GM23338 (cell line): ENCODE measurements around the gene TSPAN32. TPM values are rescaled to one million over a fixed set of nuclear protein-coding genes. Genes with fewer than 3 reads are reported as not detected.
"Not testable (repeated sequence)": the region's sequence is repeated elsewhere in the genome, so short reads cannot be mapped to it uniquely, and the experiment has no call there.

Experiments
- ATAC-seq: fragments of 200-7000 bp; cut with Tn5 transposase; 3 replicates; pipeline ENCODE4 v1.9.1; 2020
- DNase-seq: peaks from one replicate; pipeline ENCODE4 v3.0.0-alpha.2; 2015; ENCODE audit warnings: low spot score
- H2AFZ ChIP-seq: fragments of 200-600 bp; sonication (generic); 2 replicates; pipeline ENCODE4 v1.8.0; 2016; ENCODE audit warnings: antibody characterized with exemption, mild to moderate bottlenecking, moderate library complexity
- H3F3A ChIP-seq: fragments of 200-600 bp; sonication (generic); replicated peaks from 2 replicates; pipeline ENCODE4 v1.8.0; 2017; ENCODE audit warnings: antibody characterized with exemption, mixed run types, low read depth
- H3K27ac ChIP-seq: fragments of 200-600 bp; sonication (generic); 2 replicates; pipeline ENCODE4 v1.6.1; 2016; ENCODE audit warnings: low read depth
- H3K27me3 ChIP-seq: fragments of 200-600 bp; sonication (generic); 2 replicates; pipeline ENCODE4 v1.8.0; 2016; ENCODE audit warnings: mild to moderate bottlenecking, mixed run types, moderate library complexity; ENCODE audit not compliant: insufficient read depth
- H3K36me3 ChIP-seq: fragments of 200-600 bp; sonication (generic); 2 replicates; pipeline ENCODE4 v1.8.0; 2016; ENCODE audit warnings: mild to moderate bottlenecking; ENCODE audit not compliant: insufficient read depth
- H3K4me1 ChIP-seq: fragments of 200-600 bp; sonication (generic); 2 replicates; pipeline ENCODE4 v1.8.0; 2016; ENCODE audit warnings: mild to moderate bottlenecking, moderate library complexity; ENCODE audit not compliant: insufficient read depth
- H3K4me2 ChIP-seq: fragments of 200-600 bp; sonication (generic); 2 replicates; pipeline ENCODE4 v1.7.1; 2017; ENCODE audit warnings: mixed run types
- H3K4me3 ChIP-seq: fragments of 200-600 bp; sonication (generic); 2 replicates; pipeline ENCODE4 v1.6.1; 2016; ENCODE audit warnings: mixed run types
- H3K79me2 ChIP-seq: fragments of 200-600 bp; sonication (generic); replicated peaks from 2 replicates; pipeline ENCODE4 v1.8.0; 2017; ENCODE audit warnings: mild to moderate bottlenecking; ENCODE audit not compliant: insufficient read depth
- H3K9me2 ChIP-seq: fragments of 200-600 bp; sonication (generic); 2 replicates; pipeline ENCODE4 v1.8.0; 2017; ENCODE audit not compliant: insufficient read depth
- H4K20me1 ChIP-seq: fragments of 200-600 bp; sonication (generic); replicated peaks from 2 replicates; pipeline ENCODE4 v1.8.0; 2017; ENCODE audit warnings: mild to moderate bottlenecking; ENCODE audit not compliant: insufficient read depth
- H3K27ac Mint-ChIP-seq: 2 replicates; pipeline ENCODE4 v1.8.0; 2020; ENCODE audit warnings: inconsistent platforms, mild to moderate bottlenecking, moderate library complexity, mixed read lengths
- H3K27me3 Mint-ChIP-seq: 3 replicates; pipeline ENCODE4 v1.8.0; 2022; ENCODE audit warnings: low read depth, mild to moderate bottlenecking, moderate library complexity, mixed read lengths, inconsistent platforms; ENCODE audit not compliant: insufficient read depth, poor library complexity
- H3K36me3 Mint-ChIP-seq: 3 replicates; pipeline ENCODE4 v1.8.0; 2021; ENCODE audit warnings: low read depth, mild to moderate bottlenecking, inconsistent platforms, moderate library complexity, mixed read lengths
- H3K4me1 Mint-ChIP-seq: 3 replicates; pipeline ENCODE4 v1.8.0; 2020; ENCODE audit warnings: mild to moderate bottlenecking, inconsistent platforms, mixed read lengths
- H3K4me3 Mint-ChIP-seq: 3 replicates; pipeline ENCODE4 v1.8.0; 2021; ENCODE audit warnings: moderate library complexity, mild to moderate bottlenecking, inconsistent platforms, mixed read lengths
- H3K9me3 Mint-ChIP-seq: 3 replicates; pipeline ENCODE4 v1.8.0; 2020; ENCODE audit warnings: moderate library complexity, mild to moderate bottlenecking, inconsistent platforms, mixed read lengths
- CTCF ChIP-seq, 2 experiments: fragments of 200-600 bp in 1 of 2; sonication (generic) in 1 of 2; conservative IDR thresholded peaks; 2 replicates each; pipeline versions ENCODE4 v1.5.1 to v1.6.1; 2016 to 2017; ENCODE audit warnings: antibody characterized with exemption in 2 of 2, low read depth in 2 of 2, mild to moderate bottlenecking in 2 of 2, moderate library complexity in 1 of 2
- EZH2phosphoT487 ChIP-seq: fragments of 200-600 bp; sonication (generic); IDR thresholded peaks from one replicate; pipeline ENCODE4 v1.8.1; 2018; ENCODE audit warnings: antibody characterized with exemption; ENCODE audit not compliant: unreplicated experiment
- JUNB ChIP-seq: IDR thresholded peaks from one replicate; pipeline ENCODE4 v1.6.1; 2016; ENCODE audit warnings: antibody characterized with exemption; ENCODE audit not compliant: unreplicated experiment
- POLR2AphosphoS5 ChIP-seq: IDR thresholded peaks from 2 replicates; pipeline ENCODE4 v1.6.1; 2016; ENCODE audit warnings: antibody characterized with exemption, low read depth
- REST ChIP-seq: IDR thresholded peaks from one replicate; pipeline ENCODE4 v1.6.1; 2018; ENCODE audit warnings: antibody characterized with exemption; ENCODE audit not compliant: unreplicated experiment
- ZNF114 ChIP-seq: fragments of 250-450 bp; sonication (Bioruptor Pico); IDR thresholded peaks from 2 replicates; pipeline ENCODE4 v1.5.0; 2020; ENCODE audit warnings: mild to moderate bottlenecking, moderate library complexity
- polyA plus RNA-seq: library from polyadenylated mRNA; unstranded; fragments of >200 nt; fragmentation: Nextera tagmentation; extraction: Ambion mirVana; gene quantifications from 2 replicates; pipeline ENCODE4 v1.2.1, GENCODE V29; 2016
- total RNA-seq: library from RNA; depleted of rRNA; stranded (reverse); fragments of >200 nt; shearing (Covaris generic); gene quantifications from 2 replicates; pipeline ENCODE4 v1.2.3, GENCODE V29; 2014

The TSPAN32 gene
- total and polyA plus RNA-seq, 2 experiments from 2014 or later, result not detected

GRCh38 chr11:2363130-2363529 is 61.3 kb downstream of the TSPAN32 start (continued):
- TF ChIP-seq CTCF (conservative IDR thresholded peaks at IDR 0.05; ENCODE audit: low read depth in 2 of 2) (no peak), EZH2phosphoT487 (no peak)

GRCh38 chr11:2363577-2364370 is 62.0 kb downstream of the TSPAN32 start:
- no peaks in the 10 kb centered on the region for H3F3A ChIP-seq
- H3K4me3 Mint-ChIP-seq, result no peak overlapping the region
- TF ChIP-seq ZNF114 (CRISPR knock-in tag), result no peak
- no peak for TF ChIP-seq JUNB
- no peaks in the 10 kb centered on the region for H3K4me1 ChIP-seq
- H3K4me3 ChIP-seq, result no peak overlapping the region
- ATAC-seq, result no peak
- H3K27me3 Mint-ChIP-seq, result peaks cover 4% of the 10 kb centered on the region
- H2AFZ ChIP-seq, result no peak overlapping the region
- H3K36me3 Mint-ChIP-seq, result no peaks in the 10 kb centered on the region; the same call in 2 of the 3 replicates
- no peaks in the 10 kb centered on the region; the same call in 2 of the 3 replicates for H3K9me3 Mint-ChIP-seq
- H3K9me2 ChIP-seq, result no peaks in the 10 kb centered on the region
- H3K27ac ChIP-seq, result no peak overlapping the region
- H3K4me2 ChIP-seq, result no peak overlapping the region
- DNase-seq, result no peak
- H3K36me3 ChIP-seq, result no peaks in the 10 kb centered on the region
- no peaks in the 10 kb centered on the region for H3K4me1 Mint-ChIP-seq
- no peaks in the 10 kb centered on the region for H3K27me3 ChIP-seq
- no peaks in the 10 kb centered on the region for H3K79me2 ChIP-seq
- H4K20me1 ChIP-seq, result no peaks in the 10 kb centered on the region
- no peak overlapping the region for H3K27ac Mint-ChIP-seq

GRCh38 chr11:2364386-2364785 is 62.6 kb downstream of the TSPAN32 start:
- not testable (repeated sequence) for H3K27ac Mint-ChIP-seq, ATAC-seq, H3K27ac ChIP-seq, H3K79me2 ChIP-seq, H3K27me3 ChIP-seq, H3K9me2 ChIP-seq, H3F3A ChIP-seq, H4K20me1 ChIP-seq, H3K36me3 ChIP-seq, DNase-seq, H3K9me3 Mint-ChIP-seq, H3K4me1 Mint-ChIP-seq, H3K36me3 Mint-ChIP-seq, H3K4me1 ChIP-seq, H3K4me3 ChIP-seq, H2AFZ ChIP-seq, H3K4me3 Mint-ChIP-seq, H3K4me2 ChIP-seq, H3K27me3 Mint-ChIP-seq

- H3K79me2 ChIP-seq, result no peaks in the 10 kb centered on the region
- H3K4me3 ChIP-seq, result no peak overlapping the region
- Mint-ChIP-seq H3K9me3 (no peaks in the 10 kb centered on the region; the same call in 1 of the 3 replicates), H3K27me3 (peaks cover 8% of the 10 kb centered on the region), H3K27ac (no peak overlapping the region), H3K4me3 (no peak overlapping the region), H3K36me3 (no peaks in the 10 kb centered on the region; the same call in 2 of the 3 replicates), H3K4me1 (no peaks in the 10 kb centered on the region)
- no peak overlapping the region for H2AFZ ChIP-seq
- no peaks in the 10 kb centered on the region for H3K9me2 ChIP-seq
- no peaks in the 10 kb centered on the region for H3F3A ChIP-seq
- H3K27me3 ChIP-seq, result no peaks in the 10 kb centered on the region
- no peak overlapping the region for H3K4me2 ChIP-seq
- H4K20me1 ChIP-seq, result no peaks in the 10 kb centered on the region
- no peak overlapping the region for H3K27ac ChIP-seq
- ATAC-seq (no peak), DNase-seq (no peak)
- H3K4me1 ChIP-seq, result no peaks in the 10 kb centered on the region
- no peaks in the 10 kb centered on the region for H3K36me3 ChIP-seq
- TF ChIP-seq CTCF (conservative IDR thresholded peaks at IDR 0.05; ENCODE audit: low read depth in 2 of 2) (no peak), REST (no peak), JUNB (no peak), POLR2AphosphoS5 (no peak)
Observed at GRCh38 chr11:2365571-2366210, 63.9 kb downstream of the TSPAN32 start.
